K562 (cell line): ENCODE data around the gene SLC22A7.

Experiments
- CC2D1A ChIP-seq: fragments of 450-650 bp; IDR thresholded peaks from 2 replicates; pipeline ENCODE4 v1.6.1; 2017; ENCODE audit warnings: mild to moderate bottlenecking
- CHD4 ChIP-seq: fragments of 200-600 bp; sonication (generic); IDR thresholded peaks from 3 replicates; pipeline ENCODE4 v1.6.1; 2012; ENCODE audit warnings: low read depth, mild to moderate bottlenecking, mixed read lengths, low read length, inconsistent platforms; ENCODE audit not compliant: insufficient read depth, insufficient replicate concordance, poor library complexity, severe bottlenecking
- EZH2 ChIP-seq: IDR thresholded peaks from 2 replicates; pipeline ENCODE4 v1.6.1; 2012; ENCODE audit warnings: low read depth, mild to moderate bottlenecking, inconsistent platforms, low read length, borderline replicate concordance
- MEF2A ChIP-seq: IDR thresholded peaks from 2 replicates; pipeline ENCODE4 v1.6.1; 2011; ENCODE audit warnings: low read depth, mild to moderate bottlenecking, low read length, moderate library complexity; ENCODE audit not compliant: control insufficient read depth
- TF ChIP-seq, protein P1 (sequence below): sonication (generic); formaldehyde crosslinking; IDR thresholded peaks from 2 replicates; pipeline ENCODE4 v1.8.0; 2022; ENCODE audit warnings: mild to moderate bottlenecking, missing genetic modification reagents

DNA sequence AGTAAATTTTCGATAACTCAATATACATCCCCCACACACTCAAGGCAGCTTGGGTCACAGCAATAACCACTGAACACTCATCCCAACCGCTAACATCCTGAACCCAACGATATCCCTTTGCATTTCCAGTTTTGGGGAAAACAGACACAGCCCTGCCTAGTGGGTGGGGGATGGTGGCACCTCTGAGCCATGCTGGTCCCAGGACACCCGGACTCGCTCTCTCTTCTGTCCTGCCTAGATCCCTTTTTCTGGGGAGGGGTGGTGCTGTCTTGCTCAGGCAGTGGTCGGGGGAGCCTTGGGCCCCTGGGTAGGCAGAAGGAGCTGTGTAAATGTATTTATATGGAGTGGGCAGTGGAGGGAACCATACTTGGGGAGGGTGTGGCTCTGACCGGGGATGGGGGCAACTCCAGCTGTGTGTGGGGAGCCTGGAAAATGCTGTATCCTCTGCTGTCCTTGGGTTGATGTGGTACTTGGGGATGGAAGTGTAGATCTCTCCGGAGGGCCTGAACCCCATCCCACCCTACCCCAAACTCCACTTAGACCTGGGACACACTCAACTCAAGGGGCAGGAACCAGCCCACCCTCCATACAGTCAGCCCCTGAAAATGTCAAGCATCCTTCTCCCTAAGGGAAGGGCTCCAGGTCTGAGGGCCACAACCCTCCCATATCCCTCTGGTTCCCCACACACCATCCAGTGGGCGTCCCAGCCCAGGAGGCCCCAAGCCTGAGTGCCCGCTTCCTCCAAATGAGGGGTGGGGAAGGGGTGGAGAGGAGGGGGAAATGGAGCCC lies 23.7 kb upstream of the SLC22A7 start:
- TF ChIP-seq CHD4 (no peak), CC2D1A (no peak), MEF2A (no peak), EZH2 (no peak)
- TF ChIP-seq, protein P1, sequence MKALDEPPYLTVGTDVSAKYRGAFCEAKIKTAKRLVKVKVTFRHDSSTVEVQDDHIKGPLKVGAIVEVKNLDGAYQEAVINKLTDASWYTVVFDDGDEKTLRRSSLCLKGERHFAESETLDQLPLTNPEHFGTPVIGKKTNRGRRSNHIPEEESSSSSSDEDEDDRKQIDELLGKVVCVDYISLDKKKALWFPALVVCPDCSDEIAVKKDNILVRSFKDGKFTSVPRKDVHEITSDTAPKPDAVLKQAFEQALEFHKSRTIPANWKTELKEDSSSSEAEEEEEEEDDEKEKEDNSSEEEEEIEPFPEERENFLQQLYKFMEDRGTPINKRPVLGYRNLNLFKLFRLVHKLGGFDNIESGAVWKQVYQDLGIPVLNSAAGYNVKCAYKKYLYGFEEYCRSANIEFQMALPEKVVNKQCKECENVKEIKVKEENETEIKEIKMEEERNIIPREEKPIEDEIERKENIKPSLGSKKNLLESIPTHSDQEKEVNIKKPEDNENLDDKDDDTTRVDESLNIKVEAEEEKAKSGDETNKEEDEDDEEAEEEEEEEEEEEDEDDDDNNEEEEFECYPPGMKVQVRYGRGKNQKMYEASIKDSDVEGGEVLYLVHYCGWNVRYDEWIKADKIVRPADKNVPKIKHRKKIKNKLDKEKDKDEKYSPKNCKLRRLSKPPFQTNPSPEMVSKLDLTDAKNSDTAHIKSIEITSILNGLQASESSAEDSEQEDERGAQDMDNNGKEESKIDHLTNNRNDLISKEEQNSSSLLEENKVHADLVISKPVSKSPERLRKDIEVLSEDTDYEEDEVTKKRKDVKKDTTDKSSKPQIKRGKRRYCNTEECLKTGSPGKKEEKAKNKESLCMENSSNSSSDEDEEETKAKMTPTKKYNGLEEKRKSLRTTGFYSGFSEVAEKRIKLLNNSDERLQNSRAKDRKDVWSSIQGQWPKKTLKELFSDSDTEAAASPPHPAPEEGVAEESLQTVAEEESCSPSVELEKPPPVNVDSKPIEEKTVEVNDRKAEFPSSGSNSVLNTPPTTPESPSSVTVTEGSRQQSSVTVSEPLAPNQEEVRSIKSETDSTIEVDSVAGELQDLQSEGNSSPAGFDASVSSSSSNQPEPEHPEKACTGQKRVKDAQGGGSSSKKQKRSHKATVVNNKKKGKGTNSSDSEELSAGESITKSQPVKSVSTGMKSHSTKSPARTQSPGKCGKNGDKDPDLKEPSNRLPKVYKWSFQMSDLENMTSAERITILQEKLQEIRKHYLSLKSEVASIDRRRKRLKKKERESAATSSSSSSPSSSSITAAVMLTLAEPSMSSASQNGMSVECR (CRISPR knock-in tag) = no peak
